ENCODE measurements around the gene TBC1D17.

DNA sequence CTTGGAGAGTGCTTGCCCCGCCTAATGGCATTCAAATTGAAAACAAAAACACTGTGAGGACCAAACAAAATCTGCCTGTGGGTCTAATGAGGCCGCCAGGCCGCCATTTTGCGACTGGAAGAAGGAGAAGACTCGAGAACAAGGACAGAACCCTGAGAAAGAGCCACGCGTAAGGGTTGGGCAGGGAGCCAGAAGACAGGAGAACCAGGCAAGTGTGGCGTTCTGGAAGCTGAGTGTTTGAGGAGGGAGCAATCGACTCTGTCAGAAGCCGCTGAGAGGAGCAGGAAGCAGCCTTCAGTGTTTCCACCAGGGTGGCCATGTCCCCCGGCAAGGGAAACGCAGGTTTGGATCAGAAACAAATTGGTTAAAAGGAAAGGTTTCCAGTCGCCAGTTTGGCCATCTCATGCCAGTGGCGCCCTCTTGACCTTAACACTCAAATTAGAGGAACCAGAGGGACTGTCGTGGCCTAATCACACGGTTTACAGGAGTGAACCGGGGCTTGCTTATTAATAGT is 36.7 kb upstream of the TBC1D17 start:
- TF ChIP-seq, protein P1, sequence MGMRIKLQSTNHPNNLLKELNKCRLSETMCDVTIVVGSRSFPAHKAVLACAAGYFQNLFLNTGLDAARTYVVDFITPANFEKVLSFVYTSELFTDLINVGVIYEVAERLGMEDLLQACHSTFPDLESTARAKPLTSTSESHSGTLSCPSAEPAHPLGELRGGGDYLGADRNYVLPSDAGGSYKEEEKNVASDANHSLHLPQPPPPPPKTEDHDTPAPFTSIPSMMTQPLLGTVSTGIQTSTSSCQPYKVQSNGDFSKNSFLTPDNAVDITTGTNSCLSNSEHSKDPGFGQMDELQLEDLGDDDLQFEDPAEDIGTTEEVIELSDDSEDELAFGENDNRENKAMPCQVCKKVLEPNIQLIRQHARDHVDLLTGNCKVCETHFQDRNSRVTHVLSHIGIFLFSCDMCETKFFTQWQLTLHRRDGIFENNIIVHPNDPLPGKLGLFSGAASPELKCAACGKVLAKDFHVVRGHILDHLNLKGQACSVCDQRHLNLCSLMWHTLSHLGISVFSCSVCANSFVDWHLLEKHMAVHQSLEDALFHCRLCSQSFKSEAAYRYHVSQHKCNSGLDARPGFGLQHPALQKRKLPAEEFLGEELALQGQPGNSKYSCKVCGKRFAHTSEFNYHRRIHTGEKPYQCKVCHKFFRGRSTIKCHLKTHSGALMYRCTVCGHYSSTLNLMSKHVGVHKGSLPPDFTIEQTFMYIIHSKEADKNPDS (CRISPR knock-in tag; IDR thresholded peaks at IDR 0.05) = no peak
- no peak for TF ChIP-seq ZBTB3 (CRISPR knock-in tag; IDR thresholded peaks at IDR 0.05; ENCODE audit: borderline replicate concordance, low read depth)
- no peak for TF ChIP-seq ZNF30 (CRISPR knock-in tag; IDR thresholded peaks at IDR 0.05)
- no peak for TF ChIP-seq CTCF (CRISPR knock-in tag; IDR thresholded peaks at IDR 0.05)
- no peak for TF ChIP-seq YEATS2 (CRISPR knock-in tag; IDR thresholded peaks at IDR 0.05; ENCODE audit: borderline replicate concordance)
- TF ChIP-seq ZC3H4 (CRISPR knock-in tag; IDR thresholded peaks at IDR 0.05; ENCODE audit: borderline replicate concordance) = no peak
- no peak for TF ChIP-seq CREM (IDR thresholded peaks at IDR 0.05)
- TF ChIP-seq CREM (CRISPR knock-in tag; IDR thresholded peaks at IDR 0.05) = no peak
- no peak for TF ChIP-seq MEIS1 (CRISPR knock-in tag; IDR thresholded peaks at IDR 0.05; ENCODE audit: borderline replicate concordance)
- TF ChIP-seq SP2 (CRISPR knock-in tag; IDR thresholded peaks at IDR 0.05) = no peak
- TF ChIP-seq ZNF431 (CRISPR knock-in tag; IDR thresholded peaks at IDR 0.05; ENCODE audit: borderline replicate concordance, low read depth) = no peak
- TF ChIP-seq ZNF589 (CRISPR knock-in tag; conservative IDR thresholded peaks at IDR 0.05) = no peak
- TF ChIP-seq, protein P2, sequence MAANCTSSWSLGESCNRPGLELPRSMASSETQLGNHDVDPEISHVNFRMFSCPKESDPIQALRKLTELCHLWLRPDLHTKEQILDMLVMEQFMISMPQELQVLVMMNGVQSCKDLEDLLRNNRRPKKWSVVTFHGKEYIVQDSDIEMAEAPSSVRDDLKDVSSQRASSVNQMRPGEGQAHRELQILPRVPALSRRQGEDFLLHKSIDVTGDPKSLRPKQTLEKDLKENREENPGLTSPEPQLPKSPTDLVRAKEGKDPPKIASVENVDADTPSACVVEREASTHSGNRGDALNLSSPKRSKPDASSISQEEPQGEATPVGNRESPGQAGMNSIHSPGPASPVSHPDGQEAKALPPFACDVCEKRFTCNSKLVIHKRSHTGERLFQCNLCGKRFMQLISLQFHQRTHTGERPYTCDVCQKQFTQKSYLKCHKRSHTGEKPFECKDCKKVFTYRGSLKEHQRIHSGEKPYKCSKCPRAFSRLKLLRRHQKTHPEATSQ (CRISPR knock-in tag; IDR thresholded peaks at IDR 0.05; ENCODE audit: borderline replicate concordance) = no peak
- TF ChIP-seq DPF2 (CRISPR knock-in tag; IDR thresholded peaks at IDR 0.05; ENCODE audit: borderline replicate concordance, low read depth) = no peak
